IPS-20b (cell line): ENCODE measurements around the gene C6orf89.

Experiments used
- H3K27ac ChIP-seq: one replicate; pipeline ENCODE4 v1.5.1; 2013; ENCODE audit warnings: low read length
- H3K27me3 ChIP-seq: 2 replicates; pipeline ENCODE4 v1.6.1; 2013; ENCODE audit warnings: mild to moderate bottlenecking, low read length, inconsistent platforms; ENCODE audit not compliant: insufficient read depth
- H3K36me3 ChIP-seq: 2 replicates; pipeline ENCODE4 v1.6.1; 2013; ENCODE audit warnings: low read depth, mild to moderate bottlenecking, inconsistent platforms, low read length, moderate library complexity; ENCODE audit not compliant: insufficient read depth
- H3K4me1 ChIP-seq: 2 replicates; pipeline ENCODE4 v1.6.1; 2013; ENCODE audit warnings: mild to moderate bottlenecking, control low read depth, inconsistent platforms, low read length, moderate library complexity; ENCODE audit not compliant: insufficient read depth
- H3K4me3 ChIP-seq: 2 replicates; pipeline ENCODE4 v1.5.1; 2013; ENCODE audit warnings: mild to moderate bottlenecking, low read length, inconsistent platforms
- H3K9ac ChIP-seq: 2 replicates; pipeline ENCODE4 v1.6.1; 2013; ENCODE audit warnings: low read depth, mild to moderate bottlenecking, inconsistent platforms, low read length, moderate library complexity
- H3K9me3 ChIP-seq: 2 replicates; pipeline ENCODE4 v1.6.1; 2013; ENCODE audit warnings: mild to moderate bottlenecking, low read depth, low read length, inconsistent platforms; ENCODE audit not compliant: insufficient read depth

C6orf89 gene

GRCh38 chr6:36915599-36915998 lies 29.8 kb downstream of the C6orf89 start:
- no peak overlapping the region for H3K4me3 ChIP-seq
- no peaks in the 10 kb centered on the region for H3K36me3 ChIP-seq
- H3K9me3 ChIP-seq: no peaks in the 10 kb centered on the region
- no peaks in the 10 kb centered on the region for H3K4me1 ChIP-seq
- no peak overlapping the region for H3K9ac ChIP-seq
- no peaks in the 10 kb centered on the region for H3K27me3 ChIP-seq
- no peak overlapping the region for H3K27ac ChIP-seq

GRCh38 chr6:36916126-36916525 lies 30.4 kb downstream of the C6orf89 start:
- H3K9ac ChIP-seq: no peak overlapping the region
- no peaks in the 10 kb centered on the region for H3K9me3 ChIP-seq
- H3K27ac ChIP-seq: no peak overlapping the region
- no peaks in the 10 kb centered on the region for H3K36me3 ChIP-seq
- H3K27me3 ChIP-seq: no peaks in the 10 kb centered on the region
- no peaks in the 10 kb centered on the region for H3K4me1 ChIP-seq
- H3K4me3 ChIP-seq: no peak overlapping the region

- no peaks in the 10 kb centered on the region for H3K9me3 ChIP-seq
- H3K4me3 ChIP-seq: no peak overlapping the region
- H3K9ac ChIP-seq: no peak overlapping the region
- H3K4me1 ChIP-seq: no peaks in the 10 kb centered on the region
- H3K36me3 ChIP-seq: no peaks in the 10 kb centered on the region
- H3K27me3 ChIP-seq: no peaks in the 10 kb centered on the region
- no peak overlapping the region for H3K27ac ChIP-seq
These were observed 31.9 kb downstream of the C6orf89 start for GRCh38 chr6:36917541-36918193.

GRCh38 chr6:36920049-36920448 lies 34.3 kb downstream of the C6orf89 start:
- Histone ChIP-seq H3K9me3 (no peaks in the 10 kb centered on the region), H3K4me3 (no peak overlapping the region), H3K27ac (no peak overlapping the region), H3K36me3 (no peaks in the 10 kb centered on the region), H3K9ac (no peak overlapping the region), H3K27me3 (no peaks in the 10 kb centered on the region), H3K4me1 (no peaks in the 10 kb centered on the region)

- Histone ChIP-seq H3K4me3 (no peak overlapping the region), H3K4me1 (no peaks in the 10 kb centered on the region), H3K27me3 (no peaks in the 10 kb centered on the region), H3K9me3 (no peaks in the 10 kb centered on the region), H3K27ac (no peak overlapping the region), H3K36me3 (no peaks in the 10 kb centered on the region), H3K9ac (no peak overlapping the region)
These were observed 34.8 kb downstream of the C6orf89 start for GRCh38 chr6:36920546-36920945.

- Histone ChIP-seq H3K4me1 (no peaks in the 10 kb centered on the region), H3K36me3 (no peaks in the 10 kb centered on the region), H3K9ac (no peak overlapping the region), H3K27ac (no peak overlapping the region), H3K27me3 (no peaks in the 10 kb centered on the region), H3K4me3 (no peak overlapping the region), H3K9me3 (no peaks in the 10 kb centered on the region)
These were observed 38.4 kb downstream of the C6orf89 start for GRCh38 chr6:36924131-36924530.

GRCh38 chr6:36924778-36925374 lies 39.1 kb downstream of the C6orf89 start:
- Histone ChIP-seq H3K4me1 (no peaks in the 10 kb centered on the region), H3K36me3 (no peaks in the 10 kb centered on the region)

GRCh38 chr6:36925809-36926208 lies 40.1 kb downstream of the C6orf89 start:
- H3K27me3 ChIP-seq: no peaks in the 10 kb centered on the region
- no peak overlapping the region for H3K4me3 ChIP-seq
- H3K4me1 ChIP-seq: no peaks in the 10 kb centered on the region
- no peak overlapping the region for H3K9ac ChIP-seq
- H3K9me3 ChIP-seq: no peaks in the 10 kb centered on the region
- H3K36me3 ChIP-seq: no peaks in the 10 kb centered on the region
- H3K27ac ChIP-seq: no peak overlapping the region

More at GRCh38 chr6:36924778-36925374, 39.1 kb downstream of the C6orf89 start:
- Histone ChIP-seq H3K9ac (no peak overlapping the region), H3K27me3 (no peaks in the 10 kb centered on the region), H3K9me3 (no peaks in the 10 kb centered on the region), H3K27ac (no peak overlapping the region), H3K4me3 (no peak overlapping the region)

- Histone ChIP-seq H3K27me3 (no peaks in the 10 kb centered on the region), H3K9me3 (no peaks in the 10 kb centered on the region), H3K9ac (no peak overlapping the region), H3K4me1 (no peaks in the 10 kb centered on the region), H3K36me3 (no peaks in the 10 kb centered on the region), H3K27ac (no peak overlapping the region), H3K4me3 (no peak overlapping the region)
These were observed 41.2 kb downstream of the C6orf89 start for GRCh38 chr6:36926708-36927513.

GRCh38 chr6:36927691-36928546 lies 42.2 kb downstream of the C6orf89 start:
- no peak overlapping the region for H3K4me3 ChIP-seq
- H3K9me3 ChIP-seq: no peaks in the 10 kb centered on the region
- no peaks in the 10 kb centered on the region for H3K27me3 ChIP-seq
- H3K9ac ChIP-seq: no peak overlapping the region
- no peak overlapping the region for H3K27ac ChIP-seq
- no peaks in the 10 kb centered on the region for H3K36me3 ChIP-seq
- H3K4me1 ChIP-seq: no peaks in the 10 kb centered on the region

GRCh38 chr6:36928547-36928918 lies 42.8 kb downstream of the C6orf89 start:
- Histone ChIP-seq H3K27me3 (no peaks in the 10 kb centered on the region), H3K27ac (no peak overlapping the region), H3K9me3 (no peaks in the 10 kb centered on the region), H3K36me3 (no peaks in the 10 kb centered on the region), H3K4me1 (no peaks in the 10 kb centered on the region), H3K4me3 (no peak overlapping the region), H3K9ac (no peak overlapping the region)
